OCI-LY1 (cell line): Measurements from ENCODE around the gene JAKMIP2.

Experiments used
- H2AFZ ChIP-seq: fragments of 200-600 bp; sonication (generic), shearing (Covaris generic); 2 replicates; pipeline ENCODE4 v1.6.0; 2014; ENCODE audit warnings: antibody characterized with exemption, mild to moderate bottlenecking, low read length
- H3F3A ChIP-seq: fragments of 200-600 bp; sonication (generic), shearing (Covaris generic); 2 replicates; pipeline ENCODE4 v1.6.0; 2014; ENCODE audit warnings: mild to moderate bottlenecking, antibody characterized with exemption, low read length, moderate library complexity; ENCODE audit not compliant: insufficient read depth
- H3K27ac ChIP-seq: fragments of 200-600 bp; sonication (generic); 2 replicates; pipeline ENCODE4 v1.5.1; 2014; ENCODE audit warnings: low read length, mixed run types, mild to moderate bottlenecking, low read depth; ENCODE audit not compliant: poor library complexity, severe bottlenecking
- H3K27me3 ChIP-seq: fragments of 200-600 bp; sonication (generic); 2 replicates; pipeline ENCODE4 v1.6.0; 2014; ENCODE audit warnings: antibody characterized with exemption, mild to moderate bottlenecking, low read length, moderate library complexity; ENCODE audit not compliant: insufficient read depth
- H3K36me3 ChIP-seq: fragments of 200-600 bp; sonication (generic); 2 replicates; pipeline ENCODE4 v1.6.1; 2014; ENCODE audit warnings: mild to moderate bottlenecking, antibody characterized with exemption, low read length, moderate library complexity, mixed read lengths; ENCODE audit not compliant: insufficient read depth
- H3K4me1 ChIP-seq: fragments of 200-600 bp; sonication (generic); 2 replicates; pipeline ENCODE4 v1.5.1; 2014; ENCODE audit warnings: mild to moderate bottlenecking, low read length, moderate library complexity; ENCODE audit not compliant: insufficient read depth, severe bottlenecking
- H3K4me2 ChIP-seq: fragments of 200-600 bp; sonication (generic), shearing (Covaris generic); 2 replicates; pipeline ENCODE4 v1.6.1; 2014; ENCODE audit warnings: low read length
- H3K4me3 ChIP-seq: fragments of 200-600 bp; sonication (generic); 2 replicates; pipeline ENCODE4 v1.5.1; 2014; ENCODE audit warnings: low read length, low read depth, mild to moderate bottlenecking, mixed read lengths; ENCODE audit not compliant: poor library complexity, severe bottlenecking
- H3K79me2 ChIP-seq: fragments of 200-600 bp; shearing (Covaris generic); 2 replicates; pipeline ENCODE4 v1.6.1; 2016; ENCODE audit warnings: mixed run types, low read length, mixed read lengths; ENCODE audit not compliant: insufficient read depth
- H3K9ac ChIP-seq: fragments of 200-600 bp; sonication (generic), shearing (Covaris generic); 2 replicates; pipeline ENCODE4 v1.6.1; 2014; ENCODE audit warnings: mild to moderate bottlenecking, low read length, mixed read lengths
- H3K9me2 ChIP-seq: fragments of 200-600 bp; sonication (generic), shearing (Covaris generic); 2 replicates; pipeline ENCODE4 v1.6.1; 2014; ENCODE audit warnings: low read depth, mild to moderate bottlenecking, low read length, mixed read lengths
- H3K9me3 ChIP-seq: fragments of 200-600 bp; shearing (Covaris generic); 2 replicates; pipeline ENCODE4 v1.6.1; 2014; ENCODE audit warnings: low read length, mixed read lengths
- H4K20me1 ChIP-seq: fragments of 200-600 bp; sonication (generic), shearing (Covaris generic); 2 replicates; pipeline ENCODE4 v1.6.0; 2016; ENCODE audit warnings: mild to moderate bottlenecking, low read length; ENCODE audit not compliant: insufficient read depth
- CTCF ChIP-seq: fragments of 200-600 bp; sonication (generic), shearing (Covaris generic); IDR thresholded peaks from 2 replicates; pipeline ENCODE4 v1.5.1; 2017; ENCODE audit warnings: mild to moderate bottlenecking, antibody characterized with exemption, low read length, moderate library complexity, mixed read lengths
- EZH2 ChIP-seq: fragments of 200-600 bp; sonication (generic), shearing (Covaris generic); IDR thresholded peaks from 2 replicates; pipeline ENCODE4 v1.8.0; 2017; ENCODE audit warnings: borderline replicate concordance, mixed run types, mild to moderate bottlenecking, antibody characterized with exemption, low read length, moderate library complexity, mixed read lengths

Gene JAKMIP2

GRCh38 chr5:147809830-147810666 is 27.5 kb upstream of the JAKMIP2 start:
- H2AFZ ChIP-seq, result no peak overlapping the region
- no peak for TF ChIP-seq EZH2
- TF ChIP-seq CTCF, result no peak

GRCh38 chr5:147805030-147805454 is 22.5 kb upstream of the JAKMIP2 start:
- Histone ChIP-seq H4K20me1 (no peaks in the 10 kb centered on the region), H3K4me3 (no peak overlapping the region), H3K4me1 (peaks cover 4% of the 10 kb centered on the region), H3F3A (no peaks in the 10 kb centered on the region), H3K4me2 (no peak overlapping the region), H3K27ac (no peak overlapping the region), H2AFZ (no peak overlapping the region), H3K27me3 (no peaks in the 10 kb centered on the region), H3K36me3 (no peaks in the 10 kb centered on the region), H3K9me3 (no peaks in the 10 kb centered on the region), H3K9ac (no peak overlapping the region), H3K79me2 (no peaks in the 10 kb centered on the region), H3K9me2 (no peaks in the 10 kb centered on the region)
- TF ChIP-seq CTCF (no peak), EZH2 (no peak)

More at GRCh38 chr5:147809830-147810666, 27.5 kb upstream of the JAKMIP2 start:
- no peak overlapping the region for H3K4me3 ChIP-seq
- no peaks in the 10 kb centered on the region for H3K79me2 ChIP-seq
- no peak overlapping the region for H3K9ac ChIP-seq
- H3K4me1 ChIP-seq, result no peaks in the 10 kb centered on the region
- H4K20me1 ChIP-seq, result no peaks in the 10 kb centered on the region
- no peaks in the 10 kb centered on the region for H3K9me2 ChIP-seq
- no peaks in the 10 kb centered on the region for H3F3A ChIP-seq
- no peaks in the 10 kb centered on the region for H3K36me3 ChIP-seq
- no peaks in the 10 kb centered on the region for H3K9me3 ChIP-seq
- H3K27me3 ChIP-seq, result no peaks in the 10 kb centered on the region
- H3K27ac ChIP-seq, result no peak overlapping the region
- H3K4me2 ChIP-seq, result no peak overlapping the region

GRCh38 chr5:147804334-147804733 is 21.8 kb upstream of the JAKMIP2 start:
- no peaks in the 10 kb centered on the region for H3K9me2 ChIP-seq
- no peaks in the 10 kb centered on the region for H4K20me1 ChIP-seq
- no peaks in the 10 kb centered on the region for H3K36me3 ChIP-seq
- peaks cover 4% of the 10 kb centered on the region for H3K4me1 ChIP-seq
- TF ChIP-seq CTCF (no peak), EZH2 (no peak)
- H3K4me3 ChIP-seq, result no peak overlapping the region
- no peak overlapping the region for H3K4me2 ChIP-seq
- H3F3A ChIP-seq, result no peaks in the 10 kb centered on the region
- no peaks in the 10 kb centered on the region for H3K9me3 ChIP-seq
- H2AFZ ChIP-seq, result no peak overlapping the region
- H3K27me3 ChIP-seq, result no peaks in the 10 kb centered on the region
- no peak overlapping the region for H3K9ac ChIP-seq
- no peak overlapping the region for H3K27ac ChIP-seq
- no peaks in the 10 kb centered on the region for H3K79me2 ChIP-seq
